HG03342 (cell line): ENCODE results near the gene SH3GL2.
"Not testable (repeated sequence)": the region's sequence is repeated elsewhere in the genome, so short reads cannot be mapped to it uniquely, and the experiment has no call there.

ENCODE experiments used
- ATAC-seq: cut with Tn5 transposase; IDR thresholded peaks from one replicate; pipeline ENCODE4 v1.9.1; 2021; ENCODE audit warnings: mild to moderate bottlenecking, moderate library complexity; ENCODE audit not compliant: unreplicated experiment

Gene SH3GL2

DNA sequence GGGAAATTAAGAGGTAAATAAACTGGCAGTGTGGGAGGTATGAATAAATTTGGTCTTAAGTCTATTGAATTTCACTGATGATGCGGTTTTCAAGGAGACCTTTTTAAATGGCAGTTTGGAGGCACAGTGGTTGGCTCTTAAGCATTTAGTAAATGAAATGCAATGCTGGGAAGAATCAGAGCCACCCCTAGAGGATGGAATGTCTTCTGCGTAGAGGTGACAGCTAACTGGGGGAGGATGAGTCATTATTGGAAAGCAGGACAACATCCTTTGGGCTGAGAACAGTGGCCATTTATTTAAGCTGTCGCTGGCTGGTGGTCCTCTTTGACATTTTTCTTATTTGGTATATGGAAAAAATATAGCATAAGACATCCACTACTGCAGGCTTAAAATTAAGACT lies 163.2 kb downstream of the SH3GL2 start:
- ATAC-seq: no peak

DNA sequence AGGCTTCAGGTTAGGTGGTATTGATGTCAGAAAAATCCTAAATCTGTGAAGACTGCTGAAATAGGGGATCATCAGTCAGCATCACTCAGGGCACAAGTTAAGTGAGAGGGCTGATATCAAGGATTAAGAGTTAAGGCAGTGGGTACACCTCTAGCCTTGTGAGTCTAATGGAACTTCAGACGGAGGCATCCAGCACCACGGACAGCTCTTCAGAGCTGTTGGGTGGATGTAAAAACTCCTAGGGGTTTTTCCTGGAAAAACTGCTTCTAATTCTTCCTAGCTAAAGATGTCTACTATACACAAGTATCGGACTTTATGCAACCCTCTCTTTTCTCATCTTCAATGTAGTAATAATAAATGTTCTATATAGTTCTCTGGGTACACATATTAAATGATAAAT lies 165.9 kb downstream of the SH3GL2 start:
- ATAC-seq: no peak

DNA sequence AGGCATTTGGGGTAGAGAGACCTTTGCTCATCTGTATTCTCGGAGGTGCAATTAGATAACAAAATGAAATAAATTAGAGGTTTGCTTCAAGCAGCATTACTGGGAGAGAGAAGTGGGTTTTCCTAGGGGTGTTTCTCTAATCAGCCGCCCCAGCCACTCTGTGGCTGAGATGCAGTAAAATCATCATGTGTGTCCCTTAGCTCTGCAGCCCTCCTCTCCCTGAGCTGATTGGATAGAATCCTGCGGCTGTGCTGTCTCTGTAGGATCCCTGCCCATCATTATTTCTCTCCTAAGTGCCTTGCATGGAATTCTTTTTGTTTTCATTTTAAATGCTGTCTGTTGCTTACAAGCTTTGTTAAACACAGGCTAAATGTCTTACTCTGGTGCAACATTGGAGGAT lies 171.4 kb downstream of the SH3GL2 start:
- ATAC-seq: no peak

DNA sequence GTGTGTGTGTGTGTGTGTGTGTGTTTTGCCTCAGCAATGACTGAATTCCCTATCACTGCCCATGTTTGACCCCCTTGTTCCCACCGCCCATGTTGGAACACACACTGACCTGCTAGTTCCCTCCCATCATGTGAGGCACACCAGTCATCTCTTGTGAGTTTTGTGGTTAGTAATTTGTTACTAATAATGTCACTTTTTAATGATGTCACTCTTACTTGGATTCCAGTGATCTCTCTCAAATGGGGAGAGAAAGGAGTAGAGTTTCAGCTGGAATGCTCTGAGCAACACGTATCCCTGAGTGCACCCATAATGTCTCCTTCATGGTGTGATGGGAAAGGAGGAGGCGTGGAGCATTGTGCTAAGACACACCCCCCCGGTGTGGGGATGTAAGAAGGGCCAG lies 172.6 kb downstream of the SH3GL2 start:
- ATAC-seq: no peak

DNA sequence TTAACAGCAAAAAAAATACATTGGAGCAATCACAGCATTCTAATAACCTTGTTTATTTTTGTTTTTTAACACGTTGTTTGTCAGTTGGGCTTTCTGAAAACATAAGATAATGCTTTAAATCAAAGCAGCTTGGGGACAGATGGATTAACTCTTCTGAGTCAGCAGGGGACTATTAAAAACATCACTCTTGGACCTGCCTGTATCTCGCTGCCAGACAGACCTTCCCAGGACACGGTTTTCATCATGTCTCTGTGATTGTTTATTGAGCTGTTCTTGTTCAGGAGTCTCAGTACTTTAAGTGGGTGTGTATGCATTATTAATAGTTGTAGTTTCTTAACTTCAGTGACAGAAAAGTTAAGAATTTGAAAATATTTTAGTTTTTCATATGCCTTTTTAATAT lies 173.2 kb downstream of the SH3GL2 start:
- no peak for ATAC-seq

DNA sequence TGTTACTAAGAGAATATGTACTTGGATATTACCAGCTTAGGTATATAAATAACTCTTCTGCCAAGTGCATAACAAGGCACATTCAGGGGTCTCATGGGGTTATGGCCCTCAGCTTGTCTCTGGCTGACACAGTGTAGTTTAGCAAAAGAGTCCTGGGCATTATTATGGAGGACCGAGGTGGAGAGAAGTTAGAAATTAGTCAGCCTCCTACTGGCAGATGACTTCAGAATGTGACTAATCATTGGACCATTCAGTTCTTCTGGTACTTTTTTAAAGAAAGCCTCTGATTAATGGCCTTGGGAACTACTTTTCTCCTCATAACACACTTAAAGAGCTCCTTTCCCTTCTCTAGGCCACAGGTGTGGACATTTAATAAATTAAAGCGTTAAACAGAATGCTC lies 178.9 kb downstream of the SH3GL2 start:
- no peak for ATAC-seq

DNA sequence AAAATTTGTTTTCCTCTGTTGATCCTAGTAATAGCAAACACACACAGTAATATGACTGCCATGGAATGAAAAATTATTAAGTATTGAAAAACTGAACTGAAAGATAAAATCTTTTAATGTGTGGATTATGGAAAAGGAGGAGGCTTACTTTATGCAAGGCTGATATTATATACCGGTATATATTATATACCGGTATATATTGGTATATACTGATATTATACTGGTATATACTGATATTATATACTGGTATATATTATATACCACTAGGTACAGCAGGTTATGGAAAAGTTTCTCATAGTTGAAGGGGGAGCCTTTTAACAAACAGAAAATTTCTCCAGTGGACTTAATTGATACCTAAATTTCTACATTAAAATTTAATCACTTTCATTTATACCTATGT lies 181.4 kb downstream of the SH3GL2 start:
- no peak for ATAC-seq

DNA sequence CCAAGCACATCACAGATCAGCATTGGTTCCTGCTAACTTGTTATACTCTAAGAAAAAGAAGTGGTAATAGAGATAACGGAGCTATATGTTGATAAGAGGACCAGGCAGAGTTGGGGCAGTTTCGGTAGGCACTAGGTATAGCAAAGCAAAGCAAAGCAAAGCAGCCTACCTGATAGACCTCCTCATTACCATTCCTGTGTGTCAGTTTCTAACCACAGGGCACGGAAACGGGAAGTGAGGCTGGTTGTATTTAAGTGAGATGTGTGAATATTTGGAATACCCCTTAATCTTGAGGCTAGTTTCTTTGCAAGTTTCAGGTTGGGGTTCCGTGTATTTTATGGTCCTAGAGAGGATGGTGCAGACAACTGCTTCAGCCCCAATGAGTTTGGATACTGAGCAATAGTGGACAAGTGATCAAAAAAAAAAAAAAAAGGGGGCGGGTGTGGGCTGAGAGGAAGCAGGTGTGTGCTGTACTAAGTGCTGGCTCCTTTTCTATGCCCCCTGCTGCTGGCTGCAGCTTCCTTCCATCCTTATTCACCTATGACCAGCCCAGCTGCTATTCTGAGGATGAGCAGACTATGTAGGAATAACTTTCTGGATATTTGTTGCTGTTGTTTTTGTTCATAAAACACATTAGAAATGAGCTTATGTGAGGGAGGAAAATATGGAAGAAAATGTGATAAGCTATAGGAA lies 183.3 kb downstream of the SH3GL2 start:
- ATAC-seq: no peak

DNA sequence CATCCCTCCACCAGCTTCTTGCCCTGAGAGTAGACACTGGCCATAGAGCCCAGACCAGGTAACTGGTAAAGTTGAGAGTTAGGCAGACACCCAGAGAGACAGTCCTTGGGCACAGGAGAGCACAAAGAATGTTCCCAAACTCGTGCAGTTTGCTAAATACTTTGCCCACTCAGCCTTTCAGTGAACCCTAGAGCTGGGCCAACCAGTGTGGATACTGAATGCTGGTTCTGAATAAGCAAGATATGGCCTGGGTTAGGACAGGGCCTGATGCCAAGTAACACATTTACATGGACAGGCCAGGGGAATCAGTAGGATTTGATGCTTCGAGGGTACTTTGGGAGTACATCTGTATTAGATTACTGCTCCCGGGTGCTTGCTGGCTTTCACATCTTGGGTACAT lies 185.4 kb downstream of the SH3GL2 start:
- ATAC-seq: no peak

DNA sequence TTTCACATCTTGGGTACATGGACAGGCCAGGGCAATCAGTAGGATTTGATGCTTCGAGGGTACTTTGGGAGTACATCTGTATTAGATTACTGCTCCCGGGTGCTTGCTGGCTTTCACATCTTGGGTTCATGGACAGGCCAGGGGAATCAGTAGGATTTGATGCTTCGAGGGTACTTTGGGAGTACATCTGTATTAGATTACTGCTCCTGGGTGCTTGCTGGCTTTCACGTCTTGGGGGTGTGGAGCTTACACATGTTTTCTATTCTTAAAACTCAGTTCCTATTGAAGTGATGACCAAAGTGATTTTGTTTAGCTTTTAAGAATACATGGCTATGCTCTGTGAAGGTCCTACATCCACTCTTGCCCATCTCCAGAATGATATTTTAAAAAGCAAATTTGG lies 186.3 kb downstream of the SH3GL2 start:
- ATAC-seq: not testable (repeated sequence)

DNA sequence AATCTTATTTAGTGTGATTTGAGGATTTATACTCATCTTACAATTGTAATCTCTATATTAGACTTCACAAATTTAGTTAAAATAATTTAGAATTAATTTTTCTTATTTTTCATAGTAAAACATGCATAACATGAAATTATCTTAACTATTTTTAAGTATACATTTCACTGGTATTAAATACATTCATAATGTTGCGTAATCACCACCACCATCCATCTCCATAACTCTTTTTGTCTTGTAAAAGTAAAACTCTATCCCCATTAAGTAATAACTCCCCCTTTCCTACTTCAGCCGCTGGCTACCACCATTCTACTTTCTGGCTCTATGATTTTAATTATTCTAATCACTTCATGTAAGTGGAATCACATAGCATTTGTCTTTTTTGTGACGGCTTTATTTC lies 193.4 kb downstream of the SH3GL2 start:
- no peak for ATAC-seq

DNA sequence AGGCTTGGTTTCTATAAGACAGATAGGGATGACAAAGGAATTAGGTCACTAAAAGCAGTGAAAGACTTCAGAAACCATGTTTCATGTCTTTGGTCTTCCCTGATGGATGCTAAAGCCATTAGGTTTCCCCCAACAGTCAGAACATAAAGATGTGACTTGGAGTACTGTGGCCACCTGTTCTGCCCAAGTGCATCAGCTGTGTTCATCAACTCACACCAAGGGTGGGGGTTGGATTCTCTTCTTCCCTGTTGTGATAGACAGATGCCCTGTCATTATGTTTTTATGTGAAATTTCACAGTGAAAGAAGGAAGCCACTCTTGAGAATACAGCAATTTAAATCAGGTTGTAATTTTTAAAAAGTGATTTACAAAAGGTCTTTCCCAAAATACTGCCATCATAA lies 196.8 kb downstream of the SH3GL2 start:
- ATAC-seq: no peak

DNA sequence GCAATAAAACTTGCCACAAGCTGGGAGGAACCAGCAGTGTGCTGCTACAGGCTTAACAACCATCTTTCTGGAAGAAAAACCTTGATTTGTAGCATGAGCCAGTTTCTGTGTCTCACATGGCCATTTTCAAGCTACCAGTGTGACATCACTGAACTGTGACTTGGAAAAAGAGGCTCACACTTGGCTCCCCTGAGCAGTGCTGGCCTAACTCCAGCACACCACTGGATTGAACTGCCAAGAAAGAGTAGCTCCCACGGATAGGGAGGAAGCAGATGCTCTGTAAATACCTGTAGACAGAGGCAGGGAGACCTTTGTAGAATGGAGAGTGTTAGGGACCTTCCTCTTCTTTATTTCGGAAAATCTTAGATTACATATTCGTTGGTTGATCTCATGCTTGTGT lies 197.9 kb downstream of the SH3GL2 start:
- ATAC-seq: no peak

DNA sequence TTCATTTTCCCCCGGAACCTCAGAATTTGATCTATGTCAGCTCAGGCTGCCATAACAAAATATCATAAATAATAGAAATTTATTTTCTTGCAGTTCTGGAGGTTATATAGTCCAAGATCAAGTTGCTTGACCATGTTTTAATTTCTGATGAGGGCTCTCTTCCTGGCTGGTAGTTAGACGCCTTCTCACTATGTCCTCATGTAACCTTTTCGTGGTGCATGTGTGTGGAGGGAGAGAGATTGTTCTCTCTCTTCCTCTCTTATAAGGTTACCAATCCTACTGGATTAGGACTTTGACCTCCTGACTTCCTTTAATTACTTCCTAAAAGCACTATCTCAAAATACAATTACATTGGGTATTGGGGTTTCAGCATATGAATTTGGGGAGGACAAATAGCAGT lies 198.6 kb downstream of the SH3GL2 start:
- ATAC-seq: no peak

DNA sequence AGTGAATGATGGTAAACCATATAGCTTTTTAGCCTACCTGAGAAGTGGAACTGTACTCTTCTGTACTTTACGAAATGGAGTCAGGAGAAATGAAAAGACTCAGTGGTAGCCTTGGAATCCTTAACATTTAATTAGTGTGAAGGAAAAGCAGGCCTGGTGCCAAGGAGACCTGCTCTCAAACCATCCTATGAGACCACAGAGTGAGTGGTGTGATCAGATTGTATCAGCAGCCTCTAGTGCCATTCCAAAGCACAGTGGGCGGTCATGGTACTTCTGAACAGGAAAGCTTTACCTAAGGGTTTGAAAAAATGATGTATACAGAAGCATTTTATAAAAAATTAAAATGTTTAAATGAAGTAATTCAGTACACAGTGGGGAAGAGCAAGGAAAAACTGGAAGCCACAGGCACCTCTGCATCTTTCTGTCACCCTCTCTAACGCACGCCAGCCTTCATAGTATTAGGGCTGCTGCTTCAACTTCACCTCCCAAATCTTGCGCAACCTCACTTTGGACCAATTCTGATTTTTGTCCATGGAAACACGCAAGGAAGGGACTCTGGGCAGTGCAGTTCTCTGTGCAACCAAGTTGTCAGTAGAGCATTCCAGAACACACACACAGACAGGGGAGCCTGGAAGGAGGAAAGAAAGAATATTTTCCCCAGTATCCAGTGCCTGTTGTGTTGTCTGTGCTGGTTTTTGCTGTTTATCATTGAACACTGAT lies 203.7 kb downstream of the SH3GL2 start:
- no peak for ATAC-seq

DNA sequence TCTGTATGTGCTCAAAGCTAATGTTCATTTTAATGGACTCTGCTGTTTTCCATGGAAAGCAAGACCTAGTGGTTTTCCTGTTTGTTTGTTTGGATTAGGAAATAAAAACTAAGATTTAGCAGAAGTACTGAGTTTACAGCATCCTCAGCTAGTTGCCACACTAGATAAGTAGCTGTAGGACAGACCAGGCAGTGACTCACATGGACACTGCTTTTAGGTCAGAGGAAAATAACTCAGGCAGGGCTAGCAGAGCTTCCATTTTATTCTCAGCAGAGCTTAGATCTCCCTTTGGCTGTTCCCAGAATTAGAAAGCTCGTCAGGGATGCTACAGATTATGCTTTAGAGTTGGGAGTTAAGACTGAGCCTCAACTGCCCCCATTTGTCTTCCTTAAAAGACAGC lies 204.4 kb downstream of the SH3GL2 start:
- no peak for ATAC-seq

DNA sequence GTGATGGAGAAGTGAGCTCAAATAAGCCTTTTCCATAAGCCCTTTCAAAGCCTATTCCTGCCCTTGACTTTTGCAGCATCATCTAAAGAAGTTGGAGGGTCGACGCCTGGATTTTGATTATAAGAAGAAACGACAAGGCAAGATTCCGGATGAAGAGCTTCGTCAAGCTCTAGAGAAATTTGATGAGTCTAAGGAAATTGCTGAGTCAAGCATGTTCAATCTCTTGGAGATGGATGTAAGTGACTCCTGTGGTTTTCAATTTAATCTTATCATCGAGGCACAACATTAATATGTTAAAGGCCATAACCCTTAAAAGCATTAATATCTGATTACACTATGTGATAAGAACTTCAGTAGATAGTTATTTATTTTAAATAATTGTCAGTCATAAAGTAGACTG lies 210.4 kb downstream of the SH3GL2 start:
- no peak for ATAC-seq

DNA sequence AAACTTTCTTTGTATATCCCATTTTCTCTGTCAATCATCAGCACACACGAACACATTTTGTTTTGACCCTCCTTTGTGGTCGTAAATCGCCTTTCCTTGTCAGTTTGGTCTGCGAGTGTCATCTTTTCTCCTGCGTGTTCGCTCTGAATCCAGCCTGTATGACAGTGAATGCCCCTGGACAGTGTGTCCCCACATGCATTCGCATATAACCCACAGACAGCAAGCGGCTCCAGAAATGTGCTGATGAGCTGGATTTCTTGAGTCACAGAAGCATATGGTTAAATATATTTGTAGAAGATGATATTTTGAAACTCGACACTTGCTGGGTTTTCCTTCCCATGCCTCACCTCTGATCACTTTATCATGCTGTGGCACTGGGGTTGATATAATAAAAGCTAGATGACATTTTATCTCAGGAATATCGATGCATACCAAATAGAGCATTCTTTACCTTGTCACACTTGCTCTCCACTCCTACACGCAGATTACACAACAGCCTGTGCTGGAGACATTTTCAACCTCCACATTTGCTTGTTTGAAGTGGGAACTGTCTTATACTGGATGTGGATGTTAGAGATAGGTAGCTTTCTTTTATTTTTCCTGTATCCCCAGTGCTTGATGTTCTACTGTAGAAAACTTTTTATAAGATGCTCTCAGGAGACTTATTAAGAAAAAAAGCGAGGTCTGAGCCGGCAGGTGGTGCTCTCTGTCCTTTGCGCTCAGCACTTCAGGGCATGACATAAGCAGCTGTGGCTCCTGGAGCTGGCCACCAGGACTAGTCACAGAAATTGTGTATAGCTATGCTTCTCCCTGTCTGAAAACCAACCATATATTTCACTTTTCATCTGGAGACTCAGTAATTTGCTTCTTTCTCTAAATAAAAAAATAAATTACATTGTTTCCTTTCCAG lies 215.1 kb downstream of the SH3GL2 start:
- ATAC-seq: no peak

DNA sequence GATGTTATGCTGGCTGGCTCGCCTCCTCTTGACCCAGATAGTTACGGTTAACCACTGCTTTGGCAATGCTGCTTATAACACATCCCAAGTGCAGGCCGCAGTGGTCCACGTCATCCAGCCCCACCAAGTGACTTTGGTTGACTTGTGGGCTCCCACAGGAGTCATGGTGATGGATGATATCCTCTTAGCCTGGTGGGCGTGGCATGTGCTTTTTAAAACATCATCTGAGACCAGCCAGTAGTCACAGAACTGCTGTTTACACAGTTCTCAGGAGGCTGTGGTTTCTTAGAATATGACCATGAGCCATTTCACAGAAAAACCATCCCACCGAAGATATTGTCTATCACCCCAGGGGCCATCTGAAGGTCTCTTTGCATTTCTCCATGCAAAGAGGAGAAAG lies 216.9 kb downstream of the SH3GL2 start:
- ATAC-seq: no peak

DNA sequence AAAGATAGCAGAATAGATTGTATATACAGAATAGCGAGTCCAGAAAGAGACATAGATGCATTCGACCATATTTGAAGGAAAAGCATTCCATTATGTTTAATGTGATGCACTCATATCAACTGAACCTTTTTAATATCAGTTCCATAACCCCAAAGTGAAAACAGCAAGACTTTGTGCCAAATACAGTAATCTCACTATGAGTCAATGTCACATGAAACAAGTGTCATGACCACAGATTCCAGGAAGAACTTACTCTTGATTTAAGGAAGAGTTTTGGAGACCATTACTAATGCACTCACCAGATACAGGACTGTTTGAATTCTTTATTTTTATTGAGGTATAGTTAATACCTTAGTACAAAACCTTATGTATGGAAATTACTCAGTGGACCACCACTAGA lies 220.5 kb downstream of the SH3GL2 start:
- ATAC-seq: no peak

DNA sequence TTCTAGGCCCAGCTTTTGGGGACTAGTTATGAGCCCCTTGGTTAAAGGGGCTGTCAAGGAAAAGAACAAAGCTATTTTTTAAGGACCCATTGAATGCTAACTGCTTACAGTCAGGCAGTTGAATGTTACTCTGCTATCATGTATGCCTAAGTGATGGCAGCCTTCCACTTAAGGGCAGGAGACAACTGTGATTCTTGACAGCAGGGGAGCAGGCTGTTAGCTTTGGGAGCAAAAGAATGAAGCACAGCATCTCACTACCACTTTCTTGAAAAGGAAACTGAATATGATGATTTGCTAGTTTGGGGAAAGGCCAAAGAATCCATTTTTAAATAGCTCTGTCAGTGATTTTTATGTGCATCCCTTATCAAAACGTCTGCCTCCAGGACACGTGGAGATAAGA lies 221.6 kb downstream of the SH3GL2 start:
- ATAC-seq: no peak
